Activated CD8-positive, alpha-beta memory T cell treated with anti-CD3 and anti-CD28 coated beads, Interleukin-2, amount 10 ng/mL, durations not matched to agents 7 days and 5 days (primary cell): ENCODE results near the gene FGFRL1. TPM values are rescaled to one million over a fixed set of nuclear protein-coding genes. Genes with fewer than 3 reads are reported as not detected.
A peak's percentile ranks its signal among the peaks of the same experiment; 100 is the strongest.

Experiments
- ATAC-seq: fragments of 150-1000 bp; cut with Tn5 transposase; one replicate; pipeline ENCODE4 v1.10.0; 2021; ENCODE audit warnings: moderate library complexity
- CTCF ChIA-PET: fragments of 350-600 bp; sonication (Branson Sonifier 250); formaldehyde crosslinking; loops from one replicate; lab custom pipeline; 2021; ENCODE audit warnings: antibody characterized with exemption; lab: Charles Lee
- DNase-seq: peaks from one replicate; pipeline ENCODE4 v3.0.0-alpha.2; 2020
- H3K27ac Mint-ChIP-seq: one replicate; pipeline ENCODE4 v1.8.0; 2021; ENCODE audit warnings: mild to moderate bottlenecking, mixed read lengths
- H3K27me3 Mint-ChIP-seq: one replicate; pipeline ENCODE4 v1.8.0; 2021; ENCODE audit warnings: mixed read lengths
- H3K36me3 Mint-ChIP-seq: one replicate; pipeline ENCODE4 v1.8.0; 2021; ENCODE audit warnings: mild to moderate bottlenecking, mixed read lengths
- H3K4me1 Mint-ChIP-seq: one replicate; pipeline ENCODE4 v1.8.0; 2021; ENCODE audit warnings: mixed read lengths
- H3K4me3 Mint-ChIP-seq: one replicate; pipeline ENCODE4 v1.8.0; 2021; ENCODE audit warnings: mild to moderate bottlenecking, moderate library complexity, mixed read lengths
- H3K9me3 Mint-ChIP-seq: one replicate; pipeline ENCODE4 v1.8.0; 2022; ENCODE audit warnings: low read depth, mixed read lengths
- total RNA-seq, 2 experiments: library from RNA; stranded (reverse); gene quantifications; one replicate each; pipeline ENCODE4 v1.2.3, GENCODE V29; 2021

The FGFRL1 gene
- total RNA-seq, 2 experiments from 2014 or later, result 8.4 to 9.3 TPM

DNA sequence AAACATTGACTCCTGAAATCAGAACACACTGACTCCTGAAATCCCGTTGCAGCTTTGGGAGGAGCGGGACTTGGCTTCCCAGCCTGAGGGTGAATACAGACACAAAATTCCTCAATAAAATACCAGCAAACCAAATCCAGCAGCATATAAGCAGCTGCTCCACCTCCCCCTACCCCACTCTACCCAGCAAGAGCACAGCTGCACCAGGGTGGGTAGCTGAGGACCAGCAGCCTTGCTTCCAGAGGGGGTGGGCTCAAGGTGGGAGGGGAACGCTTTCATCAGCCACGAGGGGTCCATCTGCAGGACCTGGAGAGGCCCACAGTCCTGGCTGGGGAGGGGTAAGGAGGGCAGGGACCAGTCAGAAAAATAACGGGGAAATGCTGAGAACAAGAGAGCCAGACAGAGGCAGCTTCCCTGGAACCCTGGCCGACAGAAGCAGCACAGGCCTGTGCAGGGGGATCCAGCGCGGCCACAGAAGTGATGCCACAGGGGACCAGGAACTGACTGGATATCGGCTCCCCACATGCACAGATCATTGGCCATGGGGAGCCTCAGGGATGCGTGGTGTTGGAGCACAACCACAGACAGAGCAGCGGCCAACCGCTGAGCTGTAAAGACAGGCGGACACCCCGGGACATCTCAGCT lies 49.8 kb downstream of the FGFRL1 start:
- peaks cover 39% of the 10 kb centered on the region for H3K27me3 Mint-ChIP-seq
- CTCF ChIA-PET, result no interaction called here
- H3K4me1 Mint-ChIP-seq, result peaks cover 10% of the 10 kb centered on the region
- DNase-seq (no peak), ATAC-seq (no peak)
- no peak overlapping the region for H3K4me3 Mint-ChIP-seq
- no peak overlapping the region for H3K27ac Mint-ChIP-seq
- H3K9me3 Mint-ChIP-seq, result no peaks in the 10 kb centered on the region
- no peaks in the 10 kb centered on the region for H3K36me3 Mint-ChIP-seq

DNA sequence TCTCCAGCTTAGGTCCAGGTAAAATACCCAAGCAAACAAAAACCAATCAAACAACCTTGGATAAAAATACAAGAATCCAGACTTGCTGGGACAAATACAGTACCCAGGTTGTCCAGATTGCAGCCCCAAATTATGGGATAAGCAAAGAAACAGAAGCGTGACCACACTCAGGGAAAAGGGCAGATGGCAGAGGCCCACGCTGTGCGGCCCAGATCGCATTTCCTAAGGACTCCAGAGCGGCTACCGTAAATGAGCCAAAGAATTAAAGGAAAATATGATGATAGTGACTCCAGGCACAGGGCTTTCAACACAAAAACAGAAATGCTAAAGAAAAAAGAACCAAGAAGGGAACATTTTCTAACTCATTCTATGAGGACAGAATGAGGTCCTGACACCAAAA lies 50.3 kb downstream of the FGFRL1 start:
- DNase-seq (no peak), ATAC-seq (no peak)
- no peaks in the 10 kb centered on the region for H3K36me3 Mint-ChIP-seq
- no peaks in the 10 kb centered on the region for H3K9me3 Mint-ChIP-seq
- CTCF ChIA-PET, result no interaction called here
- H3K27me3 Mint-ChIP-seq, result peaks cover 38% of the 10 kb centered on the region
- H3K4me3 Mint-ChIP-seq, result no peak overlapping the region
- peaks cover 8% of the 10 kb centered on the region for H3K4me1 Mint-ChIP-seq
- no peak overlapping the region for H3K27ac Mint-ChIP-seq

DNA sequence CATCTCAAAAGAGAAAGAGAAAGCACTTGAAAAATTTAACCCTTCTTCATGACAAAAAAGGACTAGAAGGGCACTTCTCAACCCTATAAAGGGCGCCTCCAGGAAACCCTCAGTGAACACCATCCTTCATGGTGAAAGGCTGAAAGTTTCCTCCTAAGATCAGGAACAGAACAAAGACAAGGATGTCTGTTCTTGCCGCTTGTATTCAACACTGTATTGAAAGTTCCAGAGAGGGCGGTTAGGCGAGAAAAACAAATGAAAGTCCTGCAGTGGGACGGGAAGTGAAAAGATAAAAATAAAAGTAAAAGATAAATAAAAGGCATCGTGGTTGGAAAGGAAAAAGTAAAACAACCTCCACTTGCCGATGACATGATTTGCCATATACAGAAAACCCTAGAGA lies 51.0 kb downstream of the FGFRL1 start:
- no peaks in the 10 kb centered on the region for H3K36me3 Mint-ChIP-seq
- no peak overlapping the region for H3K4me3 Mint-ChIP-seq
- peaks cover 40% of the 10 kb centered on the region for H3K27me3 Mint-ChIP-seq
- DNase-seq, result no peak
- no peaks in the 10 kb centered on the region for H3K9me3 Mint-ChIP-seq
- no peak for ATAC-seq
- peaks cover 8% of the 10 kb centered on the region for H3K4me1 Mint-ChIP-seq
- CTCF ChIA-PET, result no interaction called here
- H3K27ac Mint-ChIP-seq, result no peak overlapping the region

DNA sequence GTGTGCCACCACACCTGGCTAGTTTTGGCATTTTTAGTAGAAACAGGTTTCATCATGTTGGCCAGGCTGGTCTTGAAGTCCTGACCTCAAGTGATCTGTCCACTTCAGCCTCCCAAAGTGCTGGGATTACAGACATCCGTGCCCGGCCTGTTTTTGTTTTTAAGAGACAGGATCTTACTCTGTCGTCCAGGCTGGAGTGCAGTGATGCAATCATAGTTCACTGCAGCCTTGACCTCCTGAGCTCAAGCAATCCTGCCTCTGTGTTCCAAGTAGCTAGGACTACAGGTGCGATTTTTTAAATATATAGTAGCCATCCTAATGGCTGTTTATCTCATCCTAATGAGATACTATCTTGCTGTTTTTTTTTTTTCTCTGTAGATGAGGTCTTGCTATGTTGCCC lies 54.3 kb downstream of the FGFRL1 start:
- no peak overlapping the region for H3K4me3 Mint-ChIP-seq
- no peaks in the 10 kb centered on the region for H3K36me3 Mint-ChIP-seq
- DNase-seq, result no peak
- no peak for ATAC-seq
- peaks cover 8% of the 10 kb centered on the region for H3K4me1 Mint-ChIP-seq
- CTCF ChIA-PET, result no interaction called here
- no peaks in the 10 kb centered on the region for H3K9me3 Mint-ChIP-seq
- H3K27ac Mint-ChIP-seq, result no peak overlapping the region
- H3K27me3 Mint-ChIP-seq, result peaks cover 43% of the 10 kb centered on the region

DNA sequence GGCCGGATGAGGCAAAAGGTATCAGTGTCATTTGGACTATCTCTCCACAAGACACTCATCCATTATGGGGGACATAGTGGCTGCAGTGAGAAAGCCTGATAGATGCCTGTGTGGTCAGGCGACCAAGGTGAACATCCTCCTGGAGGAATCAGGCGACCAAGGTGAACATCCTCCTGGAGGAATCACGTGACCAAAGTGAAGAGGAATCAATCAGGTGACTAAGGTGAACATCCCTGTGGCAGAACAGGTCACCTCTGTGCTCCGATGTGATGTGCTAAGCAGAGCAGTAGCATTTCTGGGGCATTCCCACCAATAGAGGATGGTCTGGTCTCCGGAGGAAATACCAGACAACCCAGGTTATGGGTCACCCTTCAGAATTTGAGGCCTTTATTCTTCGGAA lies 58.0 kb downstream of the FGFRL1 start:
- no peak for DNase-seq
- H3K27ac Mint-ChIP-seq, result no peak overlapping the region
- no peaks in the 10 kb centered on the region for H3K36me3 Mint-ChIP-seq
- no peaks in the 10 kb centered on the region for H3K9me3 Mint-ChIP-seq
- CTCF ChIA-PET, result no interaction called here
- H3K4me3 Mint-ChIP-seq, result no peak overlapping the region
- ATAC-seq, result no peak
- peaks cover 5% of the 10 kb centered on the region for H3K4me1 Mint-ChIP-seq
- H3K27me3 Mint-ChIP-seq, result peaks cover 37% of the 10 kb centered on the region

DNA sequence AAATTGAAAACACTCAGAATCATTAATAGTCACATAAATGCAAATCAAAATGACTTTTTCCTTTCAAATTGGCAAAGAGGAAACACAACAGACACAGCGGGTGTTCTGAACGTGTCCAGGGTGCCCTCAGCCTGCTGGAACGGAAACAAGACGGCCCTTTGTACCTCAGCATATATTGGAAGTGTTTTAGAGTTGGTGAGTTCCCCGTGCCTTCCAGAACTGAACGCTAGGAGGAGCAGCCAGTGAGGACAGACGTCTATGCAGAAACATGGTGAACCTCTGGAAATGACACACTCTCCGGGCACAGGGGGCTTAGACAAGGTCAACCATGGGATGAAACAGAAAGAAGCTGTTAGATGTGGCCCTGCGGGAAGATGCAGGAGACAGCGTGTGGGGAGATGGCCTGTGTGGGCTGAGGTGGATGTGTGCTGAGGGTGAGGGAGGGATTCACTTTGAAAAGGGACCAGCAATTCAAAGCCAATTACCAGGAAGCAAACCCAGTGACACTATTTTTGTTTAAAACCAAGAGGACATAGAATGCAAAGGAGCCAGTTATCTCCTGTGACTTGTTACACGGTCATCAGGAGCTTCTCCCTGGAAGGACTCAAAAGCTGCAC lies 61.5 kb downstream of the FGFRL1 start:
- peaks cover 29% of the 10 kb centered on the region for H3K27me3 Mint-ChIP-seq
- CTCF ChIA-PET, result interaction anchor here (0.7 to 1.5 kb wide), 3 partner anchors 24 to 57 kb away, joined by 3 to 6 read pairs (median 3); no protein-coding TSS in a partner anchor
- no peak overlapping the region for H3K4me3 Mint-ChIP-seq
- H3K4me1 Mint-ChIP-seq, result peaks cover 5% of the 10 kb centered on the region
- DNase-seq (peak; percentile 74), ATAC-seq (peak; percentile 90)
- no peak overlapping the region for H3K27ac Mint-ChIP-seq
- no peaks in the 10 kb centered on the region for H3K9me3 Mint-ChIP-seq
- no peaks in the 10 kb centered on the region for H3K36me3 Mint-ChIP-seq

DNA sequence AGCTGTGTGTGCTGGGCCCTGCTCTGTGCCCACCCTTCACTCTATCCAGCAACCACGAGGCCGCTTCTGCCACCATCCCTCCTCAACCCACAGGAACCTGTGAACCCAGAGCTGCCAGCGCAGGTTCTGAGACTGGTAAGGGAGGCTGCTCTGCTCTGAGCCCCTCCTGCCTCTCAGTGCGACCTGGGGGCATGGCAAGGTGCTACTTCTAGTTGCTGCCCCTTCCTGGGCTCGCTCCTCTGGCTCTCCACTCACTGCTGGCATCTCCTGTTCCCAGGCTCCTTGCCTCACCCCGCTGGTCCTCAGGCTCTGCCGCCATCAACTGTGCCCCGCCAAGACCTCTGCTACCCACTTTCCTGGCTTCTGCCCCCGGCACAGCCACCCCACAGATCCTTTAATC lies 62.7 kb downstream of the FGFRL1 start:
- ATAC-seq (no peak), DNase-seq (no peak)
- H3K4me3 Mint-ChIP-seq, result no peak overlapping the region
- peaks cover 22% of the 10 kb centered on the region for H3K27me3 Mint-ChIP-seq
- no peak overlapping the region for H3K27ac Mint-ChIP-seq
- H3K36me3 Mint-ChIP-seq, result no peaks in the 10 kb centered on the region
- H3K9me3 Mint-ChIP-seq, result no peaks in the 10 kb centered on the region
- peaks cover 5% of the 10 kb centered on the region for H3K4me1 Mint-ChIP-seq
- CTCF ChIA-PET, result no interaction called here

DNA sequence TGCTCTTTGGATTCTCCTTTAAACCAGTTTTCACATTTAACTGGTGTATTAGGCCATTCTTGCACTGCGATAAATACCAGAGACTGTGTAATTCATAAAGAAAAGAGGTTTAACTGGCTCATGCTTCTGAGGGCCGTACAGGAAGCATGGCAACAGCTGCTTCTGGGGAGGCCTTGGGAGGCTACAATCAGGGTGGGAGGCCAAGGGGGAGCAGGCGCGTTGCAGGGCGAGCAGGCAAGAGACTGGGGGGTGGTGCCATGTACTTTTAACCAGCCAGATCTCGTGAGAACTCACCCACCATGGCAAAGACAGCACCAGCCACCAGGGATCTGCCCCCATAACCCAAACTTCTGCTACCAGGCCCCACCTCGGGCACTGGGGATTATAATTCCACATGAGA lies 63.8 kb downstream of the FGFRL1 start:
- no peaks in the 10 kb centered on the region for H3K9me3 Mint-ChIP-seq
- H3K4me1 Mint-ChIP-seq, result peaks cover 5% of the 10 kb centered on the region
- H3K36me3 Mint-ChIP-seq, result no peaks in the 10 kb centered on the region
- H3K27me3 Mint-ChIP-seq, result peaks cover 22% of the 10 kb centered on the region
- no peak for DNase-seq
- CTCF ChIA-PET, result no interaction called here
- H3K27ac Mint-ChIP-seq, result no peak overlapping the region
- no peak for ATAC-seq
- H3K4me3 Mint-ChIP-seq, result no peak overlapping the region

DNA sequence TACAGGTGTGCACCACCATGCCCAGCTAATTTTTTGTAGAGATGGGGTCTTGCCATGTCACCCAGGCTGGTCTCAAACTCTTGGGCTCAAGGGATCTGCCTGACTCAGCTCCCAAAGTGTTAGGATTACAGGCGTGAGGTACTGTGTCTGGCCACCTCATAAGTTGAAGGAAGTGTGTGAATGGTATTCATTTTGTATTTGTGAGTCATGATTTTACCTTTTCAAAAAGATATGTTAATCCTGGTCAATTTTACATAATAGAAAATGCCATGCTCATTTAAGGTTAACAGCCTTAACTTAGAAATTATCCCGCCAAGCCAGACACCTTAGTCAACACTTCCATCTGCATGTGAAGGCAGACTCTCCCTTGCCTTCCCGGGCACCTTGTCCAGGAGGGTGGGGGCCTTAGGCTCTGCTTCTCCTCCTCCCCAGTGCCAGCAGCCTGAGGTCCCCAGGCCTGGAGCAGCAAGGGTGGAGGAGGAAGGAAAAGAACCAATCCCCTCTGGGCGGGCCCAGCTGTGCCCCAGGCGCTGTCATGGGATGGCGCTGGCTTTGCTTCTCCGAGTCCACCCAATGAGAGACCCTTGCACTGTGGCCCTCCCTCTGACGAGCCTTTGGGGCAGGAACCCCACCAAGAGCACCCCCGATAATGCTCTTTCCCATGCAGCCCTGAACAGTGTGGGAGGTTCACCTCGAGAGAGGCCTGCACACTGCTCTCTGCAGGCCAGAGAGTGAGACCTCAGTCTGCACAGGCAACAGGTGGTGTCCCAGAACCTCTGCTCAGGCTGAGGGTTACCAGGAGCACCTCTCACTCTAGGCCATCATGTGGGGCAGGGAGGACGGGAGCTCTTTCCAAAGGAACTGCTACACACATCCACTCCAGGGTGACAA lies 64.6 kb downstream of the FGFRL1 start:
- ATAC-seq (no peak), DNase-seq (no peak)
- Mint-ChIP-seq H3K4me1 (peaks cover 8% of the 10 kb centered on the region), H3K36me3 (no peaks in the 10 kb centered on the region), H3K4me3 (no peak overlapping the region), H3K9me3 (no peaks in the 10 kb centered on the region), H3K27me3 (peaks cover 23% of the 10 kb centered on the region), H3K27ac (no peak overlapping the region)
- CTCF ChIA-PET, result no interaction called here

Other genes starting within 250 kb of the FGFRL1 start
- gene CPLX1, start 185.5 kb upstream of the FGFRL1 start, total RNA-seq, result 1 to 10 TPM in 1 of 2 experiments, under 1 TPM in 1; 0.14 to 1.3 TPM
- 100 to 1,000 TPM; 152 to 176 TPM for gene GAK, start 79.3 kb upstream of the FGFRL1 start, total RNA-seq
- 10 to 100 TPM; 23.4 to 37.2 TPM for gene TMEM175, start 79.2 kb upstream of the FGFRL1 start, total RNA-seq
- 10 to 100 TPM; 22.9 to 27.6 TPM for gene DGKQ, start 38.1 kb upstream of the FGFRL1 start, total RNA-seq
- gene IDUA, start 24.6 kb upstream of the FGFRL1 start, total RNA-seq, result 10 to 100 TPM; 27.1 to 28.1 TPM
- gene SLC26A1, start 18.2 kb upstream of the FGFRL1 start, total RNA-seq, result not detected
- gene RNF212, start 101.9 kb downstream of the FGFRL1 start, total RNA-seq, result 1 to 10 TPM; 1.2 to 3.2 TPM
- 10 to 100 TPM; 11.7 to 28.0 TPM for gene SPON2, start 161.0 kb downstream of the FGFRL1 start, total RNA-seq
- 100 to 1,000 TPM; 193 to 250 TPM for gene CTBP1, start 237.5 kb downstream of the FGFRL1 start, total RNA-seq